SK-N-SH treated with all-trans-retinoic acid at 6 μM for 48 hours (cell line): Measurements from ENCODE around the gene RGL4.

Experiments
- ATAC-seq: fragments of 200-7000 bp; cut with Tn5 transposase; 3 replicates; pipeline ENCODE4 v1.9.1; 2020; ENCODE audit warnings: mild to moderate bottlenecking, moderate library complexity
- ARNTL ChIP-seq: fragments of 450-650 bp; formaldehyde crosslinking; IDR thresholded peaks from 2 replicates; pipeline ENCODE4 v1.5.0; 2020; ENCODE audit warnings: low read depth, mild to moderate bottlenecking, moderate library complexity, borderline replicate concordance
- CSDC2 ChIP-seq: fragments of 250-450 bp; sonication (Bioruptor Pico); IDR thresholded peaks from 2 replicates; pipeline ENCODE4 v1.5.0; 2020; ENCODE audit warnings: mild to moderate bottlenecking, moderate library complexity
- CSRNP3 ChIP-seq: fragments of 250-450 bp; sonication (Bioruptor Pico); IDR thresholded peaks from 2 replicates; pipeline ENCODE4 v1.5.1; 2021; ENCODE audit warnings: mild to moderate bottlenecking, moderate library complexity
- ESRRG ChIP-seq: fragments of 250-450 bp; sonication (Bioruptor Pico); IDR thresholded peaks from 2 replicates; pipeline ENCODE4 v1.6.1; 2021; ENCODE audit warnings: mild to moderate bottlenecking
- ISL1 ChIP-seq: fragments of 250-450 bp; sonication (Bioruptor Pico); IDR thresholded peaks from 2 replicates; pipeline ENCODE4 v2.1.2; 2022; ENCODE audit warnings: mild to moderate bottlenecking, moderate library complexity
- OSR1 ChIP-seq: fragments of 250-450 bp; sonication (Bioruptor Pico); IDR thresholded peaks from 2 replicates; pipeline ENCODE4 v1.8.0; 2022; ENCODE audit warnings: moderate library complexity, mild to moderate bottlenecking, inconsistent platforms
- PPARA ChIP-seq: fragments of 250-450 bp; sonication (Bioruptor Pico); IDR thresholded peaks from 2 replicates; pipeline ENCODE4 v1.5.0; 2020; ENCODE audit warnings: mild to moderate bottlenecking, borderline replicate concordance
- RARB ChIP-seq: fragments of 250-450 bp; sonication (Bioruptor Pico); IDR thresholded peaks from 2 replicates; pipeline ENCODE4 v1.8.0; 2021; ENCODE audit warnings: mild to moderate bottlenecking, moderate library complexity
- SNAI2 ChIP-seq: fragments of 250-450 bp; sonication (Bioruptor Pico); IDR thresholded peaks from 2 replicates; pipeline ENCODE4 v1.5.0; 2020; ENCODE audit warnings: mild to moderate bottlenecking, moderate library complexity
- TCF4 ChIP-seq: fragments of 250-450 bp; sonication (Bioruptor Pico); IDR thresholded peaks from 2 replicates; pipeline ENCODE4 v1.8.0; 2021; ENCODE audit warnings: mild to moderate bottlenecking, moderate library complexity, borderline replicate concordance
- TOX ChIP-seq: fragments of 250-450 bp; sonication (Bioruptor Pico); IDR thresholded peaks from 2 replicates; pipeline ENCODE4 v1.8.0; 2021; ENCODE audit warnings: mild to moderate bottlenecking, moderate library complexity, borderline replicate concordance
- ZNF565 ChIP-seq: fragments of 450-650 bp; formaldehyde crosslinking; conservative IDR thresholded peaks from 2 replicates; pipeline ENCODE4 v1.5.0; 2020; ENCODE audit warnings: low read depth, mild to moderate bottlenecking, moderate library complexity
- ZNF70 ChIP-seq: fragments of 450-650 bp; formaldehyde crosslinking; IDR thresholded peaks from 2 replicates; pipeline ENCODE4 v1.5.0; 2020; ENCODE audit warnings: mild to moderate bottlenecking, moderate library complexity
- TF ChIP-seq, protein P1 (sequence below): fragments of 250-450 bp; sonication (Bioruptor Pico); IDR thresholded peaks from 2 replicates; pipeline ENCODE4 v1.5.0; 2020; ENCODE audit warnings: mild to moderate bottlenecking, moderate library complexity
- TF ChIP-seq, protein P2 (sequence below): fragments of 250-450 bp; sonication (Bioruptor Pico); IDR thresholded peaks from 2 replicates; pipeline ENCODE4 v1.8.0; 2020; ENCODE audit warnings: mild to moderate bottlenecking, moderate library complexity, borderline replicate concordance
- TF ChIP-seq, protein P3 (sequence below): fragments of 250-450 bp; sonication (Bioruptor Pico); IDR thresholded peaks from 2 replicates; pipeline ENCODE4 v1.8.0; 2021; ENCODE audit warnings: low read depth, mild to moderate bottlenecking, moderate library complexity, borderline replicate concordance

Gene RGL4

DNA sequence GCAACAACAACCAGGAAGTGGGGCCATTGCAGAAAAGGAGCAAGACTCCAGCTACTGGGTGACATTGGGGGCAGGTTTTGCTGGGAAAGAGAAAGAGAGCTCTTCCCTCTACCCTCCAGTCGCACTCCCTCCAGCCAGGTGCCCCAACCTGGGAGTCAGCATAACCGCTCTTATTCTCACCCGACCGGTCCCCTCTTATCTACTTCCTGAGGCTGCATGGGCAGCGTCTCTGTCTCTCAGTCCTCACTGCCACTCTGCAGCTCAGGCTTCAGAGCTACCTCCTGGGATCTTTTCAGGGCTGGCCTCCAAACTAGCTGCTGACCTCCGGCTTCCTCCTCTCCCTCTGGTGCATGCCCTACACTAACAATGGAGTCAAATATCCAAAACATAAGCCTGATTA is 55.0 kb downstream of the RGL4 start:
- ATAC-seq = no peak
- TF ChIP-seq RARB = no peak
- TF ChIP-seq TCF4 (CRISPR knock-in tag) = no peak
- TF ChIP-seq, protein P1, sequence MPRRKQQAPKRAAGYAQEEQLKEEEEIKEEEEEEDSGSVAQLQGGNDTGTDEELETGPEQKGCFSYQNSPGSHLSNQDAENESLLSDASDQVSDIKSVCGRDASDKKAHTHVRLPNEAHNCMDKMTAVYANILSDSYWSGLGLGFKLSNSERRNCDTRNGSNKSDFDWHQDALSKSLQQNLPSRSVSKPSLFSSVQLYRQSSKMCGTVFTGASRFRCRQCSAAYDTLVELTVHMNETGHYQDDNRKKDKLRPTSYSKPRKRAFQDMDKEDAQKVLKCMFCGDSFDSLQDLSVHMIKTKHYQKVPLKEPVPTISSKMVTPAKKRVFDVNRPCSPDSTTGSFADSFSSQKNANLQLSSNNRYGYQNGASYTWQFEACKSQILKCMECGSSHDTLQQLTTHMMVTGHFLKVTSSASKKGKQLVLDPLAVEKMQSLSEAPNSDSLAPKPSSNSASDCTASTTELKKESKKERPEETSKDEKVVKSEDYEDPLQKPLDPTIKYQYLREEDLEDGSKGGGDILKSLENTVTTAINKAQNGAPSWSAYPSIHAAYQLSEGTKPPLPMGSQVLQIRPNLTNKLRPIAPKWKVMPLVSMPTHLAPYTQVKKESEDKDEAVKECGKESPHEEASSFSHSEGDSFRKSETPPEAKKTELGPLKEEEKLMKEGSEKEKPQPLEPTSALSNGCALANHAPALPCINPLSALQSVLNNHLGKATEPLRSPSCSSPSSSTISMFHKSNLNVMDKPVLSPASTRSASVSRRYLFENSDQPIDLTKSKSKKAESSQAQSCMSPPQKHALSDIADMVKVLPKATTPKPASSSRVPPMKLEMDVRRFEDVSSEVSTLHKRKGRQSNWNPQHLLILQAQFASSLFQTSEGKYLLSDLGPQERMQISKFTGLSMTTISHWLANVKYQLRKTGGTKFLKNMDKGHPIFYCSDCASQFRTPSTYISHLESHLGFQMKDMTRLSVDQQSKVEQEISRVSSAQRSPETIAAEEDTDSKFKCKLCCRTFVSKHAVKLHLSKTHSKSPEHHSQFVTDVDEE (CRISPR knock-in tag) = no peak
- TF ChIP-seq, protein P2, sequence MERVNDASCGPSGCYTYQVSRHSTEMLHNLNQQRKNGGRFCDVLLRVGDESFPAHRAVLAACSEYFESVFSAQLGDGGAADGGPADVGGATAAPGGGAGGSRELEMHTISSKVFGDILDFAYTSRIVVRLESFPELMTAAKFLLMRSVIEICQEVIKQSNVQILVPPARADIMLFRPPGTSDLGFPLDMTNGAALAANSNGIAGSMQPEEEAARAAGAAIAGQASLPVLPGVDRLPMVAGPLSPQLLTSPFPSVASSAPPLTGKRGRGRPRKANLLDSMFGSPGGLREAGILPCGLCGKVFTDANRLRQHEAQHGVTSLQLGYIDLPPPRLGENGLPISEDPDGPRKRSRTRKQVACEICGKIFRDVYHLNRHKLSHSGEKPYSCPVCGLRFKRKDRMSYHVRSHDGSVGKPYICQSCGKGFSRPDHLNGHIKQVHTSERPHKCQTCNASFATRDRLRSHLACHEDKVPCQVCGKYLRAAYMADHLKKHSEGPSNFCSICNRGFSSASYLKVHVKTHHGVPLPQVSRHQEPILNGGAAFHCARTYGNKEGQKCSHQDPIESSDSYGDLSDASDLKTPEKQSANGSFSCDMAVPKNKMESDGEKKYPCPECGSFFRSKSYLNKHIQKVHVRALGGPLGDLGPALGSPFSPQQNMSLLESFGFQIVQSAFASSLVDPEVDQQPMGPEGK = no peak
- TF ChIP-seq TOX = no peak
- TF ChIP-seq ARNTL = no peak
- TF ChIP-seq ZNF565 (CRISPR knock-in tag) = no peak
- no peak for TF ChIP-seq SNAI2
- TF ChIP-seq ZNF70 (CRISPR knock-in tag) = no peak
- TF ChIP-seq CSDC2 (CRISPR knock-in tag) = no peak
- no peak for TF ChIP-seq ISL1 (CRISPR knock-in tag)
- TF ChIP-seq, protein P3, sequence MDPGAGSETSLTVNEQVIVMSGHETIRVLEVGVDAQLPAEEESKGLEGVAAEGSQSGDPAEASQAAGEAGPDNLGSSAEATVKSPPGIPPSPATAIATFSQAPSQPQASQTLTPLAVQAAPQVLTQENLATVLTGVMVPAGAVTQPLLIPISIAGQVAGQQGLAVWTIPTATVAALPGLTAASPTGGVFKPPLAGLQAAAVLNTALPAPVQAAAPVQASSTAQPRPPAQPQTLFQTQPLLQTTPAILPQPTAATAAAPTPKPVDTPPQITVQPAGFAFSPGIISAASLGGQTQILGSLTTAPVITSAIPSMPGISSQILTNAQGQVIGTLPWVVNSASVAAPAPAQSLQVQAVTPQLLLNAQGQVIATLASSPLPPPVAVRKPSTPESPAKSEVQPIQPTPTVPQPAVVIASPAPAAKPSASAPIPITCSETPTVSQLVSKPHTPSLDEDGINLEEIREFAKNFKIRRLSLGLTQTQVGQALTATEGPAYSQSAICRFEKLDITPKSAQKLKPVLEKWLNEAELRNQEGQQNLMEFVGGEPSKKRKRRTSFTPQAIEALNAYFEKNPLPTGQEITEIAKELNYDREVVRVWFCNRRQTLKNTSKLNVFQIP (CRISPR knock-in tag) = no peak
- no peak for TF ChIP-seq OSR1 (CRISPR knock-in tag)
- TF ChIP-seq ESRRG (CRISPR knock-in tag) = no peak
- no peak for TF ChIP-seq CSRNP3 (CRISPR knock-in tag)
- no peak for TF ChIP-seq PPARA (CRISPR knock-in tag)
